ENCODE measurements around the gene NXN.
"Not testable (repeated sequence)": the region's sequence is repeated elsewhere in the genome, so short reads cannot be mapped to it uniquely, and the experiment has no call there.

NXN gene

DNA sequence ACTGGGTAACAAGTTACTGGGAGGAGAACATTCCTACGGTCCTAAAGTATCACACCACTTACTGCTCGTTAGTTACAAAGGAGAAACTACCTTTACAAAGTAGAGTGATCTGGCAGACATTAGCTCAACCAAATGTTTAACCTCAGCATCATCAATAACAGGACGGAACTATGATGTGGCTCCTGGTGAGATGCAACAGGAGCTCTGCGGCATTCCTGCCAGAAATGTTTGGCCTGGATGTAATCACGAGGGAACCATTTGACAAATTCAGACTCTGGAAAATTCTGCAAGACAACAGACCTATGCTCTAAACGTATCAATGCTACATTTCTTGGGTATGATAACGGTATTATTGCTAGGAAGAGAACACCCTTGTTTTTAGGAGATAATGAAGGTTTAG lies 117.0 kb downstream of the NXN start:
- H3K27ac ChIP-seq: no peak overlapping the region
- TF ChIP-seq CTCF (conservative IDR thresholded peaks at IDR 0.05) (no peak), ZFX (IDR thresholded peaks at IDR 0.05) (no peak)

GRCh38 chr17:861364-861763 lies 118.2 kb downstream of the NXN start:
- no peak overlapping the region for H3K27ac ChIP-seq
- TF ChIP-seq CTCF (conservative IDR thresholded peaks at IDR 0.05) (no peak), ZFX (IDR thresholded peaks at IDR 0.05) (no peak)

GRCh38 chr17:860805-861204 lies 118.8 kb downstream of the NXN start:
- TF ChIP-seq CTCF (conservative IDR thresholded peaks at IDR 0.05) (no peak), ZFX (IDR thresholded peaks at IDR 0.05) (no peak)
- H3K27ac ChIP-seq: no peak overlapping the region

DNA sequence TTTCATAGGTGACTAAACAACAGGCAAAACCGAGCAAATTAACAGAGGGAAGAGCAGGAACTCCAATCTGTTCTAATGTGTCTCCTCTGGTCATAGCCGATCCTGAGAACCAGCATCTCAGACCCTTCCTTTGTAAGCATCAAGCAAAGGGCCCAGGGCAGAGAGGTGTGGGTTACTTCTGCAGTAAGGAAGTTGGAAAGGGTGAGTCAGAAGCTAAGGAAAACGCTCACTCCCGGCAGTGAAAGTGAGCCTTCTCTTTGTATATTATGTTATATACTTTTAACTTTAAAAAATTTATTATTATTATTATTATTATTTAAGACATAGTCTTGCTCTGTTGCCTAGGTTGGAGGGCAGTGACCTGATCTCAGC lies 119.8 kb downstream of the NXN start:
- TF ChIP-seq ZFX (IDR thresholded peaks at IDR 0.05): no peak
- no peak for TF ChIP-seq CTCF (conservative IDR thresholded peaks at IDR 0.05)
- no peak overlapping the region for H3K27ac ChIP-seq

DNA sequence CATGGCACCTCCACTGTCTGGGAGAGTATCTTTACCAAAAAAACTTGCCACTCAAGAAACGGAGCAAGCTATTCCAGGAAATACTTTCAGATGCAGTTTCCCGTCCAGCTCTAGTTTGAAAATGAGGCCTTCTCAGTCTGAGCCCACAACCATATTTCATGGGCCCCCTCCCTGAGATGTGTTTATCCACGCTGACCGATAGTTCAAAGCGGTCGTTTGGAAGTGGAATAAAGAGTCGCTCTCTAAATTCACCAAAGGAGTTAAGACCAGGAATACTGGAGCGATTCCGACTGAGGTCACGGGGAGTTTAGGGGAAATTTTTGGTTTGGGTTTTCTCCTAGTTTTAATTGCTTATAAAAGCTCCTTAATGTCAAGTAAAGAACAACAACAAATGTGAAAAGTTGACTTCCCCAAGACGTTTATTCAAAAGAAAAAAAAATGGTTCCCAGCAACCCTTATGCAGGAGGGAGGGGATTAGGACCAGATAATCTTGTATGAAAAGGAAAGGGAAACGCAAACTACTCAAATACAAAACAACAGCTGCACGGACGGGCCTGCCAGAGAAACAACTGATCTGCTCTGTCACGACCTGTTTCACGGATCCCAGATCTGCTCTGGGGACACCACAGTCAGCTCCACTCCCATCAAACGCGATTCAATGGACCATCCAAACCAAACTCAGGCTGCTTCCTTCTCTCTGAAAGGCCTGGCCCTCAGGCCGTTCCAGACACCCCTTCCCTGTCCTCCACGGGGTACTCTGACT lies 120.3 kb downstream of the NXN start:
- H3K27ac ChIP-seq: no peak overlapping the region
- TF ChIP-seq CTCF (conservative IDR thresholded peaks at IDR 0.05) (no peak), ZFX (IDR thresholded peaks at IDR 0.05) (no peak)

GRCh38 chr17:856149-856548 lies 123.4 kb downstream of the NXN start:
- TF ChIP-seq CTCF (conservative IDR thresholded peaks at IDR 0.05) (no peak), ZFX (IDR thresholded peaks at IDR 0.05) (no peak)
- H3K27ac ChIP-seq: no peak overlapping the region

GRCh38 chr17:855569-855968 lies 124.0 kb downstream of the NXN start:
- no peak overlapping the region for H3K27ac ChIP-seq
- no peak for TF ChIP-seq ZFX (IDR thresholded peaks at IDR 0.05)
- no peak for TF ChIP-seq CTCF (conservative IDR thresholded peaks at IDR 0.05)

DNA sequence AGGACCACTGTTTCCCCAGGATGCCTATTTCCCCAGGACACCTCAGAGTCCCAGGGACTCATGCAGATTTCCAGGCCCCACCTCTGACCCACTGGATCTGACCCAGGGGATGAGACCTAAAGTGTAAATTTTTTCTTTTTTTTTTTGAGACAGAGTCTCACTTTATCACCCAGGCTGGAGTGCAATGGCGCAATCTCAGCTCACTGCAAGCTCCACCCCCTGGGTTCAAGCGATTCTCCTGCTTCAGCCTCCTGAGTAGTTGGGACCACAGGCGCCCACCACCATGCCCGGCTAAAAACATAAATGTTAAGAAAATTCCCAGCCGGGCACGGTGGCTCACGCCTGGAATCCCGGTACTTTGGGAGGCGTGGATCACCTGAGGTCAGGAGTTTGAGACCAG lies 126.7 kb downstream of the NXN start:
- not testable (repeated sequence) for H3K27ac ChIP-seq

All from C4-2B (cell line).